Suppressor macrophage treated with lipopolysaccharide for 4 hours (primary cell): Measurements from ENCODE around the gene DENND1B.
A peak's percentile ranks its signal among the peaks of the same experiment; 100 is the strongest.
"Not testable (repeated sequence)": the region's sequence is repeated elsewhere in the genome, so short reads cannot be mapped to it uniquely, and the experiment has no call there.

Experiments used
- DNase-seq: peaks from one replicate; pipeline ENCODE4 v3.0.0-alpha.2; 2020

The DENND1B gene

GRCh38 chr1:197783510-197783948, 8.2 kb upstream of the DENND1B start:
- DNase-seq, result no peak

GRCh38 chr1:197782722-197783360, 7.6 kb upstream of the DENND1B start:
- peak; percentile 61 for DNase-seq

GRCh38 chr1:197781968-197782721, 6.9 kb upstream of the DENND1B start:
- peak; percentile 35 for DNase-seq

GRCh38 chr1:197779921-197780320, 4.6 kb upstream of the DENND1B start:
- no peak for DNase-seq

- DNase-seq, result peak; percentile 67
Measured at GRCh38 chr1:197778366-197778945, 3.2 kb upstream of the DENND1B start.

GRCh38 chr1:197776351-197777105, 1.2 kb upstream of the DENND1B start:
- DNase-seq, result peak; percentile 85

GRCh38 chr1:197774466-197775281, 606 bp downstream of the DENND1B start:
- peak; percentile 51 for DNase-seq

- DNase-seq, result peak; percentile 36
Measured at GRCh38 chr1:197773856-197774255, 1.4 kb downstream of the DENND1B start.

GRCh38 chr1:197771904-197772556, 3.2 kb downstream of the DENND1B start:
- DNase-seq, result peak; percentile 43

- no peak for DNase-seq
Measured at GRCh38 chr1:197771386-197771785, 3.9 kb downstream of the DENND1B start.

GRCh38 chr1:197770243-197770642, 5.0 kb downstream of the DENND1B start:
- peak; percentile 41 for DNase-seq

- no peak for DNase-seq
Measured at GRCh38 chr1:197769287-197769686, 6.0 kb downstream of the DENND1B start.

GRCh38 chr1:197768014-197768805, 7.1 kb downstream of the DENND1B start:
- DNase-seq, result peak; percentile 50

- no peak for DNase-seq
Measured at GRCh38 chr1:197763769-197764168, 11.5 kb downstream of the DENND1B start.

- DNase-seq, result no peak
Measured at GRCh38 chr1:197763307-197763706, 12.0 kb downstream of the DENND1B start.

GRCh38 chr1:197761654-197762053, 13.6 kb downstream of the DENND1B start:
- no peak for DNase-seq

- not testable (repeated sequence) for DNase-seq
Measured at GRCh38 chr1:197755553-197755952, 19.7 kb downstream of the DENND1B start.

GRCh38 chr1:197752652-197753164, 22.6 kb downstream of the DENND1B start:
- DNase-seq, result not testable (repeated sequence)

- no peak for DNase-seq
Measured at GRCh38 chr1:197750366-197750765, 24.9 kb downstream of the DENND1B start.

- DNase-seq, result no peak
Measured at GRCh38 chr1:197745911-197746310, 29.4 kb downstream of the DENND1B start.

GRCh38 chr1:197744979-197745378, 30.3 kb downstream of the DENND1B start:
- DNase-seq, result no peak
